DMS114 treated with DMSO at 0.1 percent for 48 hours (cell line): Measurements from ENCODE around the gene MYRIP.
"Not testable (repeated sequence)": the region's sequence is repeated elsewhere in the genome, so short reads cannot be mapped to it uniquely, and the experiment has no call there.

ENCODE experiments used
- DNase-seq: peaks from one replicate; lab custom pipeline; 2025; ENCODE audit not compliant: unreplicated experiment; lab: John Stamatoyannopoulos, UW

Gene MYRIP

GRCh38 chr3:40258555-40258954 lies 449.1 kb downstream of the MYRIP start:
- DNase-seq: no peak

GRCh38 chr3:40262331-40262730 lies 452.9 kb downstream of the MYRIP start:
- no peak for DNase-seq

GRCh38 chr3:40264451-40264850 lies 455.0 kb downstream of the MYRIP start:
- no peak for DNase-seq

- no peak for DNase-seq
Measured at GRCh38 chr3:40265181-40265580, 455.8 kb downstream of the MYRIP start.

GRCh38 chr3:40267937-40268724 lies 458.7 kb downstream of the MYRIP start:
- no peak for DNase-seq

- DNase-seq: no peak
Measured at GRCh38 chr3:40268802-40269524, 459.6 kb downstream of the MYRIP start.

GRCh38 chr3:40278791-40279190 lies 469.4 kb downstream of the MYRIP start:
- no peak for DNase-seq

- DNase-seq: no peak
Measured at GRCh38 chr3:40281995-40282394, 472.6 kb downstream of the MYRIP start.

GRCh38 chr3:40283057-40283456 lies 473.6 kb downstream of the MYRIP start:
- DNase-seq: not testable (repeated sequence)

GRCh38 chr3:40287248-40287647 lies 477.8 kb downstream of the MYRIP start:
- no peak for DNase-seq

- no peak for DNase-seq
Measured at GRCh38 chr3:40290396-40290795, 481.0 kb downstream of the MYRIP start.

GRCh38 chr3:40291471-40291870 lies 482.1 kb downstream of the MYRIP start:
- no peak for DNase-seq

GRCh38 chr3:40292637-40293349 lies 483.4 kb downstream of the MYRIP start:
- no peak for DNase-seq

GRCh38 chr3:40294434-40294833 lies 485.0 kb downstream of the MYRIP start:
- no peak for DNase-seq

GRCh38 chr3:40298075-40298474 lies 488.7 kb downstream of the MYRIP start:
- no peak for DNase-seq

GRCh38 chr3:40299130-40299720 lies 489.8 kb downstream of the MYRIP start:
- DNase-seq: no peak

- DNase-seq: no peak
Measured at GRCh38 chr3:40299721-40300335, 490.4 kb downstream of the MYRIP start.

GRCh38 chr3:40302784-40303183 lies 493.4 kb downstream of the MYRIP start:
- no peak for DNase-seq

- no peak for DNase-seq
Measured at GRCh38 chr3:40304352-40304751, 494.9 kb downstream of the MYRIP start.

- DNase-seq: no peak
Measured at GRCh38 chr3:40306336-40306735, 496.9 kb downstream of the MYRIP start.

- DNase-seq: no peak
Measured at GRCh38 chr3:40307176-40307575, 497.8 kb downstream of the MYRIP start.
